Measurements from ENCODE around the gene VSIG10L. TPM values are rescaled to one million over a fixed set of nuclear protein-coding genes. Genes with fewer than 3 reads are reported as not detected.
A peak's percentile ranks its signal among the peaks of the same experiment; 100 is the strongest.

Gene VSIG10L
- total RNA-seq, 1 donor from 2014 or later, result 0.65 TPM

- DNase-seq (peak; percentile 99), ATAC-seq (ENCODE audit: poor library complexity) (peak; percentile 79)
- intact Hi-C loops (cut with DNase I), result no loop called here
These were observed 24.7 kb upstream of the VSIG10L start for GRCh38 chr19:51366389-51367254.

GRCh38 chr19:51365965-51366388, 24.0 kb upstream of the VSIG10L start, which contains the start of gene ETFB:
TSS of gene ETFB (minus strand) at chr19:51366388. CDS start at chr19:51366326, 62 bp downstream.
- intact Hi-C loops (cut with DNase I), result no loop called here
- no peak for DNase-seq
- ATAC-seq (ENCODE audit: poor library complexity), result no peak

GRCh38 chr19:51365211-51365964, 23.4 kb upstream of the VSIG10L start:
- ATAC-seq (ENCODE audit: poor library complexity), result no peak
- intact Hi-C loops (cut with DNase I), result no loop called here
- peak; percentile 49 for DNase-seq

GRCh38 chr19:51364200-51365106, 22.5 kb upstream of the VSIG10L start:
- intact Hi-C loops (cut with DNase I), result no loop called here
- DNase-seq, result peak; percentile 36
- no peak for ATAC-seq (ENCODE audit: poor library complexity)

GRCh38 chr19:51361239-51361638, 19.3 kb upstream of the VSIG10L start:
- ATAC-seq (ENCODE audit: poor library complexity), result no peak
- peak; percentile 33 for DNase-seq
- intact Hi-C loops (cut with DNase I), result no loop called here

GRCh38 chr19:51359294-51359693, 17.4 kb upstream of the VSIG10L start:
- DNase-seq (no peak), ATAC-seq (ENCODE audit: poor library complexity) (no peak)

GRCh38 chr19:51357952-51358351, 16.0 kb upstream of the VSIG10L start:
- ATAC-seq (ENCODE audit: poor library complexity), result no peak

More at GRCh38 chr19:51359294-51359693, 17.4 kb upstream of the VSIG10L start:
- intact Hi-C loops (cut with DNase I), result no loop called here

GRCh38 chr19:51356159-51356801, 14.3 kb upstream of the VSIG10L start:
- ATAC-seq (ENCODE audit: poor library complexity) (no peak), DNase-seq (peak; percentile 10)
- intact Hi-C loops (cut with DNase I), result no loop called here

More at GRCh38 chr19:51357952-51358351, 16.0 kb upstream of the VSIG10L start:
- intact Hi-C loops (cut with DNase I), result no loop called here
- DNase-seq, result peak; percentile 25

GRCh38 chr19:51354742-51355148, 12.8 kb upstream of the VSIG10L start:
- intact Hi-C loops (cut with DNase I), result no loop called here
- ATAC-seq (ENCODE audit: poor library complexity) (no peak), DNase-seq (no peak)

- ATAC-seq (ENCODE audit: poor library complexity), result no peak
- intact Hi-C loops (cut with DNase I), result no loop called here
- DNase-seq, result peak; percentile 10
These were observed 12.3 kb upstream of the VSIG10L start for GRCh38 chr19:51354103-51354741.

- ATAC-seq (ENCODE audit: poor library complexity), result no peak
- peak; percentile 24 for DNase-seq
- intact Hi-C loops (cut with DNase I), result no loop called here
These were observed 10.9 kb upstream of the VSIG10L start for GRCh38 chr19:51352783-51353360.

GRCh38 chr19:51351266-51351990, 9.5 kb upstream of the VSIG10L start:
- ATAC-seq (ENCODE audit: poor library complexity), result no peak
- DNase-seq, result no peak
- intact Hi-C loops (cut with DNase I), result no loop called here

GRCh38 chr19:51347209-51347928, 5.4 kb upstream of the VSIG10L start:
- ATAC-seq (ENCODE audit: poor library complexity) (no peak), DNase-seq (peak; percentile 23)
- intact Hi-C loops (cut with DNase I), result no loop called here

GRCh38 chr19:51346742-51347141, 4.8 kb upstream of the VSIG10L start:
- intact Hi-C loops (cut with DNase I), result no loop called here
- DNase-seq, result peak; percentile 35
- no peak for ATAC-seq (ENCODE audit: poor library complexity)

- intact Hi-C loops (cut with DNase I), result no loop called here
- DNase-seq (peak; percentile 19), ATAC-seq (ENCODE audit: poor library complexity) (no peak)
These were observed 3.2 kb upstream of the VSIG10L start for GRCh38 chr19:51345076-51345620.
